Kidney (tissue), 14 donors: ENCODE measurements around the gene CEP63. TPM values are rescaled to one million over a fixed set of nuclear protein-coding genes. Genes with fewer than 3 reads are reported as not detected.

ENCODE experiments used
- DNase-seq, 5 donors: peaks; one replicate each; pipeline ENCODE4 v3.0.0-alpha.2; 2013 to 2020
- FAIRE-seq: peaks from 2 replicates; lab custom pipeline; 2012; peaks lifted over from hg19 to GRCh38; lab: Jason Lieb, UNC
- H3K27ac ChIP-seq, 2 donors: one replicate each; pipeline ENCODE4 v1.7.0; 2013; ENCODE audit warnings: low read depth in 2 of 2, low read length in 2 of 2, inconsistent platforms in 1 of 2
- H3K27me3 ChIP-seq: one replicate; pipeline ENCODE4 v1.7.1; 2013; ENCODE audit warnings: low read length, inconsistent platforms; ENCODE audit not compliant: control insufficient read depth, insufficient read depth
- H3K36me3 ChIP-seq, 3 donors: one replicate each; pipeline versions ENCODE4 v1.7.0 to v1.7.1; 2013; ENCODE audit warnings: low read length in 3 of 3, control low read depth in 1 of 3, inconsistent platforms in 1 of 3; ENCODE audit not compliant: insufficient read depth in 3 of 3, control insufficient read depth in 2 of 3
- H3K4me1 ChIP-seq, 3 donors: one replicate each; pipeline versions ENCODE4 v1.7.0 to v1.7.1; 2013; ENCODE audit warnings: low read length in 3 of 3, inconsistent platforms in 1 of 3, low read depth in 1 of 3; ENCODE audit not compliant: control insufficient read depth in 2 of 3, insufficient read depth in 2 of 3
- H3K4me3 ChIP-seq, 3 donors: one replicate each; pipeline versions ENCODE4 v1.7.0 to v1.8.1; 2013; ENCODE audit warnings: low read length in 3 of 3, control low read depth in 1 of 3, inconsistent platforms in 1 of 3
- H3K9ac ChIP-seq, 3 donors: one replicate each; pipeline versions ENCODE4 v1.7.0 to v1.7.1; 2013; ENCODE audit warnings: low read length in 3 of 3, control low read depth in 1 of 3, inconsistent platforms in 1 of 3
- H3K9me3 ChIP-seq, 3 donors: one replicate each; pipeline versions ENCODE4 v1.7.0 to v1.7.1; 2013; ENCODE audit warnings: low read length in 3 of 3, control low read depth in 1 of 3, inconsistent platforms in 1 of 3; ENCODE audit not compliant: control insufficient read depth in 2 of 3, insufficient read depth in 1 of 3
- CTCF ChIP-seq: IDR thresholded peaks from 3 replicates; pipeline ENCODE4 v1.5.1; 2012; ENCODE audit warnings: mild to moderate bottlenecking, moderate library complexity, borderline replicate concordance; ENCODE audit not compliant: insufficient read depth; ENCODE audit errors: extremely low read depth
- intact Hi-C: fragments of 100-400 bp; cut with DNase I; formaldehyde crosslinking; loops from one replicate; pipeline ENCODE4 v1.11.1; 2022
- polyA plus RNA-seq: library from polyadenylated mRNA; stranded (reverse); fragments of 350-450 nt; fragmentation: Illumina TruSeq; extraction: RNeasy Lipid Tissue Mini Kit (QIAGEN cat#74804); gene quantifications from one replicate; pipeline ENCODE4 v1.2.3, GENCODE V29; 2014; ENCODE audit warnings: low read depth, low replicate concordance; ENCODE audit not compliant: insufficient read depth
- total RNA-seq: library from RNA; stranded (reverse); fragmentation: NEBNext Ultra II Directional; extraction: Animal tissue kit (Norgen Biotek cat#: 25700); gene quantifications from one replicate; pipeline ENCODE4 v1.2.1, GENCODE V29; 2021
- donor health status: control.
- donor health status: control.
- donor health status: control.
- donor health status: control.
- donor health status: control.
- donor health status: DM: yes; HTN: yes; CAD: no.
- donor health status: Normal renal cell carcinoma (clear cell type).

CEP63 gene
- total and polyA plus RNA-seq, 2 donors from 2014 or later: 19.2 to 19.6 TPM

- FAIRE-seq: no peak
- intact Hi-C loops: no loop called here
- Histone ChIP-seq H3K4me1 (peaks cover 7 to 14% (median 11%) of the 10 kb centered on the region in 3 donors), H3K27me3 (no peaks in the 10 kb centered on the region), H3K9me3 (no peaks in the 10 kb centered on the region), H3K27ac (no peak overlapping the region), H3K4me3 (no peak overlapping the region), H3K9ac (no peak overlapping the region), H3K36me3 (no peaks in the 10 kb centered on the region)
- TF ChIP-seq CTCF: no peak
- peak in 1 of 5 donors; percentile 41 for DNase-seq
Observed at GRCh38 chr3:134449951-134450350, 35.9 kb upstream of the CEP63 start.

GRCh38 chr3:134453631-134454030, 32.2 kb upstream of the CEP63 start:
- FAIRE-seq: no peak
- no peak overlapping the region for H3K4me3 ChIP-seq
- no peaks in the 10 kb centered on the region for H3K9me3 ChIP-seq
- no peak for TF ChIP-seq CTCF
- DNase-seq: no peak
- intact Hi-C loops: no loop called here
- H3K27ac ChIP-seq: no peak overlapping the region
- no peak overlapping the region for H3K9ac ChIP-seq
- H3K4me1 ChIP-seq: peaks cover 0 to 4% (median 0%) of the 10 kb centered on the region in 3 donors
- H3K27me3 ChIP-seq: no peaks in the 10 kb centered on the region
- H3K36me3 ChIP-seq: no peaks in the 10 kb centered on the region

- no peak overlapping the region for H3K4me3 ChIP-seq
- intact Hi-C loops: no loop called here
- DNase-seq: no peak
- TF ChIP-seq CTCF: no peak
- no peak overlapping the region for H3K9ac ChIP-seq
- H3K4me1 ChIP-seq: peaks cover 0 to 4% (median under 1%) of the 10 kb centered on the region in 3 donors
- no peak for FAIRE-seq
- no peak overlapping the region for H3K27ac ChIP-seq
- H3K36me3 ChIP-seq: no peaks in the 10 kb centered on the region
- H3K27me3 ChIP-seq: no peaks in the 10 kb centered on the region
- no peaks in the 10 kb centered on the region for H3K9me3 ChIP-seq
Observed at GRCh38 chr3:134457376-134458074, 28.3 kb upstream of the CEP63 start.
